Effector memory CD8-positive, alpha-beta T cell (primary cell): Measurements from ENCODE around the gene SRRM4.

Source experiments
- ATAC-seq: fragments of 150-1000 bp; cut with Tn5 transposase; replicated peaks from 2 replicates; pipeline ENCODE4 v1.10.0; 2021; ENCODE audit warnings: mild to moderate bottlenecking, moderate library complexity
- DNase-seq, 3 experiments: peaks; one replicate each; pipeline ENCODE4 v3.0.0; 2021
- H3K27ac Mint-ChIP-seq, 2 donors: one replicate each; pipeline ENCODE4 v1.8.0; 2022; ENCODE audit warnings: mild to moderate bottlenecking in 2 of 2, mixed read lengths in 2 of 2, moderate library complexity in 2 of 2
- H3K27me3 Mint-ChIP-seq, 2 donors: one replicate each; pipeline ENCODE4 v1.8.0; 2022; ENCODE audit warnings: mixed read lengths in 2 of 2
- H3K36me3 Mint-ChIP-seq: one replicate; pipeline ENCODE4 v1.8.0; 2022; ENCODE audit warnings: mild to moderate bottlenecking, moderate library complexity, mixed read lengths; ENCODE audit not compliant: insufficient read depth
- H3K4me1 Mint-ChIP-seq, 2 donors: one replicate each; pipeline ENCODE4 v1.8.0; 2022; ENCODE audit warnings: low read depth in 2 of 2, mixed read lengths in 2 of 2
- H3K4me3 Mint-ChIP-seq, 2 donors: one replicate each; pipeline ENCODE4 v1.8.0; 2022; ENCODE audit warnings: mild to moderate bottlenecking in 2 of 2, mixed read lengths in 2 of 2, moderate library complexity in 2 of 2
- H3K9me3 Mint-ChIP-seq, 2 donors: one replicate each; pipeline ENCODE4 v1.8.0; 2022; ENCODE audit warnings: mixed read lengths in 2 of 2

SRRM4 gene

DNA sequence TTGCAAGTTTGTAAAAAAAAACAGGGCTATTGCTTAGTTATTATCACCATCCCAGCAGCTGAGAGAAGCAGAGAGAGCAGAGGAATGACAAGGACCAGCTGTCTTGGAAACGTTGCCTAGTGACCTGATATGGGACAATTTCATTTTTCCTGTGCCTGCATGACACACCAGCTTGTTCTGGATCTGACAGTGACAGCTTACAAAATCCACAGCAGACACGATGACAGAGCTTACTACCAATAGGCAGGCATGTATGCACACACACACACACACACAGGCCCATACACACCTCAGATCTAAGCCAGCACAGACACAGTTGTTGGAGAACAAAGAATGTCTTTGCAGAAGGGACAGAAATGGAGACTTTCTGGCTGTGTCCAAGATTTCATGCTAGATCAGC is 222.8 kb downstream of the SRRM4 start:
- DNase-seq (no peak), ATAC-seq (no peak)
- H3K9me3 Mint-ChIP-seq: no peaks in the 10 kb centered on the region
- H3K36me3 Mint-ChIP-seq: no peaks in the 10 kb centered on the region
- no peak overlapping the region for H3K27ac Mint-ChIP-seq
- no peaks in the 10 kb centered on the region for H3K4me1 Mint-ChIP-seq
- H3K4me3 Mint-ChIP-seq: no peak overlapping the region
- H3K27me3 Mint-ChIP-seq: peaks cover 0 to 10% of the 10 kb centered on the region in 2 donors

DNA sequence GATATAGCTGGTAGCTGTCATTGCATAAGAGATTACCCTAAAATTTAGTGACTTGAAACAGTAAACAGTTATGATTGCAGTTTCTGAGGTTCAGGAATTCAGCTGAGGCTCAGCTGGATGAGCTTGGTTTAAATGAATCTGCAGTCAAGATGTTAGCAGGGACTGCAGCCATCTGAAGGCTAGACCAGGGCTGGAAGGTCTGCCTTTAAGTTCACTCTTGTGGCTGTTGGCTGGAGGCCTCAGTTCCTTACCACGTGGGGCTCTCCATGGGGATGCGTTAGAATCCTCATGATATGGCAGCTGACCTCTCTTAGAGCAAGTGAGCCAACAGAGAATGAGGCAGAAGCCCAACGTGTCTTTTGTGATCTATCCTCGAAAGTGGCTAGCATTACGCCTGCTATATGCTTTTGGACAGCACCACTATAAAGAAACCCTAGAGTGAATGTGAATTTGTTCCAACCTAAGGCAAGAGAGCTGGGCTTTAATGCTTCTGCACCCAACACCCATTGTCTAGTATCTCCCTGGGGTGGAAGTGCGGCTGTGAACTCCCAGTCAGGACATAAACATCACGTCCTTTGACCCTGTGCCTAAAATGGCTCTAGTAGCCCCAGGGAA is 223.4 kb downstream of the SRRM4 start:
- ATAC-seq: no peak
- H3K4me1 Mint-ChIP-seq: no peaks in the 10 kb centered on the region
- DNase-seq: no peak
- H3K4me3 Mint-ChIP-seq: no peak overlapping the region
- H3K9me3 Mint-ChIP-seq: no peaks in the 10 kb centered on the region
- no peaks in the 10 kb centered on the region for H3K36me3 Mint-ChIP-seq
- peaks cover 0 to 10% of the 10 kb centered on the region in 2 donors for H3K27me3 Mint-ChIP-seq
- H3K27ac Mint-ChIP-seq: no peak overlapping the region

DNA sequence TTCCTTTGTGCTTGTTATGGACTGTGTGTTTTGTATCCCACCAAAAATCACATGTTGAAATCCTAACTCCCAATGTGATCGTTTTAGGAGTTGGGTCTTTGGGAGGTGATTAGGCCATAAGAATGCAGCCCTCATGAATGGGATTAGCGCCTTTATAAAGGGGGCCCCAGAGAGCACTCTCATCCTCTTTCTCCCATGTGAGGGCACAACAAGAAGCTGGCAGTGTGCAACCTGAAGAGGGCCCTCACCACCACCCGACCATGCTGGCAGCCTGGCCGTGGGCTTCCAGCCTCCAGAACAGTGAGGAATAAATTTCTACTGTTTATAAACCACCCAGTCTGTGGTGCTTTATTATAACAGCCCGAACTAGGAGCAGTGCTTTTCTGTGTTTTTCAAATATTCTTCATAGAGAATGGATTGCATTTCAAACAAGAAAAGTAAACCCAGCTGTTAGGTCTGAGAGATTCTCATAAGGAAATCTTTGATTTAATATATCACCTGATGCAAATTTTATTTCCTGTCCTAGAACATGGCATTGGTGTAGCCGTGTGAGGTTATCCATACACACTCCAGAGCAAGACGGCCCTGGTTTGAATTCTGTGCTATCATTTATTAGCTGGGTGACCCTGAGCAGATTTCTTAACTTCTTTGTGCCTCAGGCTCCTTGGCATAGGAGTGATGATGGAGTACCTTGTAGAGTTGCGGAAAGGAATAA is 225.2 kb downstream of the SRRM4 start:
- H3K9me3 Mint-ChIP-seq: no peaks in the 10 kb centered on the region
- peaks cover 0 to 10% of the 10 kb centered on the region in 2 donors for H3K27me3 Mint-ChIP-seq
- no peak overlapping the region for H3K27ac Mint-ChIP-seq
- ATAC-seq: no peak
- no peak for DNase-seq
- no peak overlapping the region for H3K4me3 Mint-ChIP-seq
- no peaks in the 10 kb centered on the region for H3K36me3 Mint-ChIP-seq
- no peaks in the 10 kb centered on the region for H3K4me1 Mint-ChIP-seq

- no peaks in the 10 kb centered on the region for H3K4me1 Mint-ChIP-seq
Observed at GRCh38 chr12:119207063-119207560, 225.8 kb downstream of the SRRM4 start.

DNA sequence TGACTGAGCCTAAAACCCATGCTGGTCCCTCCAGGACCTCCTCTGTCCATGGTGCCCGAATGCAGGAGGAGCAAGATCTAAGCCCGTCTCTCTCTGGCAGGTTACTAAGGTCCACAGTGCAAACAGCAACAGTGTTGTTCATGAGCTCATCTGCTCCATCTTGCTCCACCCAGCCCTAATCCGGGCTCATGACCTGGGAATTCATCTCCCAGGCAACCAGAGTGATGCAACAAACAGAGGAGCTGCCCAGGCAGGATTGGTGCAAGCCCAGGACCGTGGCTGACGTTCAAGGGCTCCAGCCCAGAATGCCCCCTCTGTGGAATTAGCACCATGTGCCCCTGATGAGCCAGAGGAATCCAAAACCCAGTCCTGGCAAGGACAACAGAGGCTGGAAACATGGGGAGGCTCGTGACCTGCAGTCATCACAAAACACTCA is 227.3 kb downstream of the SRRM4 start:
- no peak for ATAC-seq
- no peaks in the 10 kb centered on the region for H3K4me1 Mint-ChIP-seq
- no peaks in the 10 kb centered on the region for H3K9me3 Mint-ChIP-seq
- H3K4me3 Mint-ChIP-seq: no peak overlapping the region
- no peak for DNase-seq
- H3K36me3 Mint-ChIP-seq: no peaks in the 10 kb centered on the region
- H3K27ac Mint-ChIP-seq: no peak overlapping the region
- H3K27me3 Mint-ChIP-seq: peaks cover 0 to 10% of the 10 kb centered on the region in 2 donors

More at GRCh38 chr12:119207063-119207560, 225.8 kb downstream of the SRRM4 start:
- Mint-ChIP-seq H3K9me3 (no peaks in the 10 kb centered on the region), H3K27me3 (peaks cover 0 to 10% of the 10 kb centered on the region in 2 donors), H3K4me3 (no peak overlapping the region), H3K27ac (no peak overlapping the region), H3K36me3 (no peaks in the 10 kb centered on the region)
- ATAC-seq (no peak), DNase-seq (no peak)

DNA sequence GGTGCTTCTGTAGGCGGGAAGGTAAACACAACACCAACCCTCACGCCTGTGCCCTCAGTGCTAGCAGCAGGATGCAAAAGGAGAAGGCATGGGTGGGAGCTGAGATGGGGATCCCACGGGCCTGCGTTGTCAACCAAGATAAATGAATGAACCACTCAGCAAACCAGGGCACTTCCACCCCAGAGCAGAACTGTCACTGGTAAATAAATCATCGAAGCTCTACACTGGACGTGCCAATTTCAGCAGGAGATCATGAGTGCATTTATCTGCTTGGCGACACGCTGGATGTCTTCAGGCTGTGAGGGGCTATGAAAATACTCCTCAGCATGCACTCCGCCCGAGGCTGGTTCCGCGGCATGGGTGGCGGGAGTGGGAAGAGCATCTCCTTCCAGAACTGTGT is 230.5 kb downstream of the SRRM4 start:
- Mint-ChIP-seq H3K9me3 (no peaks in the 10 kb centered on the region), H3K36me3 (no peaks in the 10 kb centered on the region), H3K4me1 (no peaks in the 10 kb centered on the region), H3K4me3 (no peak overlapping the region), H3K27ac (no peak overlapping the region), H3K27me3 (peaks cover 0 to 10% of the 10 kb centered on the region in 2 donors)
- ATAC-seq: no peak
- DNase-seq: no peak
